Measurements from ENCODE around the gene HIP1. TPM values are rescaled to one million over a fixed set of nuclear protein-coding genes. Genes with fewer than 3 reads are reported as not detected.

Gene HIP1
- total RNA-seq, 1 experiment from 2014 or later = 43.3 TPM

DNA sequence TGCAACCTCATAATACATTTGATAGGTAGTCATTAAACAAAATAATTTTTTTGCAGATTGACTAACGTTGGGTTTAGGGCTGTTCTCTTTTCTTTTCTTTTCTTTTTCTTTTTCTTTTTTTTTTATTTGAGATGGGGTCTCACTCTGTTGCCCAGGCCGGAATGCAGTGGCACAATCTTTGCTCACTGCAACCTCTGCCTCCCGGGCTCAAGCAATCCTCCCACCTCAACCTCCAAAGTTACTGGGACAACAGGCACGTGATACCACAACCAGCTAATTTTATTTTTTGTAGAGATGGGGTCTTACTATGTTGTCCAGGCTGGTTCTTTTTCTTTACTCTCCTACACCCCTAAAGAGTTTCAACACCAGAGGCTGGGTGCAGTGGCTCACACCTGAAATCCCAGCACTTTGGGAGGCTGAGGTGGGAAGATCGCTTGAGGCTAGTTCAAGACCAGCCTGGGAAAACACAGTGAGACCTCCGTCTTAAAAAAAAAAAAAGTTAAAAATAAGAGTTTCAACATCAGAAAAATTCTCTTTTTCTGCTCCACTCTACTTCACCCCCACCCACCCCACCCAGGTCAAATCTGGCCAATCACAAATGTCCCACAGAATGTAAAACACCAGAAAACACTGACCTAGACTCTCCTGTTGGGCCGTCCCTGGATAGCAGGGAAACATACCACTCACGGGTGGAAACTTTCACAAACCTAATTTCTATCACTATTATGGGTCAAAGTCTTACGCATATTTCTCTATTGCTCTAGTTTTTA, 3.0 kb downstream of the HIP1 start:
- ChIA-PET POLR2A (no interaction called here), CTCF (interaction anchor here (0.6 kb wide), 1 partner anchor 27 kb away, joined by 3 read pairs; no protein-coding TSS in a partner anchor)
- H3K4me3 ChIP-seq (ENCODE audit: low read depth in 2 of 2, low read length in 2 of 2) = no peak overlapping the region
- no TSS peak for BruUV-seq (replicated peaks)
- in situ Hi-C loops (cut with HindIII; ENCODE audit: low pct_unique_long_range_greater_than_20kb, low sequenced_read_pairs) = no loop called here
- no peak for TF ChIP-seq TCF7L2 (IDR thresholded peaks at IDR 0.05; ENCODE audit: low read depth, low read length)
- no peak for TF ChIP-seq SIN3A (IDR thresholded peaks at IDR 0.05; ENCODE audit: borderline replicate concordance, insufficient read depth, low read depth, low read length)
- DNase-seq (ENCODE audit: low read depth, low spot score) = no peak
- no peaks in the 10 kb centered on the region for H3K36me3 ChIP-seq (ENCODE audit: control insufficient read depth, insufficient read depth, low read length)
- no peak overlapping the region for H3K27ac ChIP-seq (ENCODE audit: low read length)
- no peaks in the 10 kb centered on the region for H3K9me3 ChIP-seq (ENCODE audit: control insufficient read depth, insufficient read depth, low read depth, low read length)
- intact Hi-C loops (cut with micrococcal nuclease; ENCODE audit: unreplicated experiment) = loop anchor here (10.0 kb wide), 1 partner anchor 91 kb away; no protein-coding TSS in a partner anchor
- ATAC-seq = no peak
- peaks cover 14% of the 10 kb centered on the region for H3K4me1 ChIP-seq (ENCODE audit: control insufficient read depth, insufficient read depth, low read length)
- no peaks in the 10 kb centered on the region for H3K27me3 ChIP-seq (ENCODE audit: control insufficient read depth, insufficient read depth, low read length)

DNA sequence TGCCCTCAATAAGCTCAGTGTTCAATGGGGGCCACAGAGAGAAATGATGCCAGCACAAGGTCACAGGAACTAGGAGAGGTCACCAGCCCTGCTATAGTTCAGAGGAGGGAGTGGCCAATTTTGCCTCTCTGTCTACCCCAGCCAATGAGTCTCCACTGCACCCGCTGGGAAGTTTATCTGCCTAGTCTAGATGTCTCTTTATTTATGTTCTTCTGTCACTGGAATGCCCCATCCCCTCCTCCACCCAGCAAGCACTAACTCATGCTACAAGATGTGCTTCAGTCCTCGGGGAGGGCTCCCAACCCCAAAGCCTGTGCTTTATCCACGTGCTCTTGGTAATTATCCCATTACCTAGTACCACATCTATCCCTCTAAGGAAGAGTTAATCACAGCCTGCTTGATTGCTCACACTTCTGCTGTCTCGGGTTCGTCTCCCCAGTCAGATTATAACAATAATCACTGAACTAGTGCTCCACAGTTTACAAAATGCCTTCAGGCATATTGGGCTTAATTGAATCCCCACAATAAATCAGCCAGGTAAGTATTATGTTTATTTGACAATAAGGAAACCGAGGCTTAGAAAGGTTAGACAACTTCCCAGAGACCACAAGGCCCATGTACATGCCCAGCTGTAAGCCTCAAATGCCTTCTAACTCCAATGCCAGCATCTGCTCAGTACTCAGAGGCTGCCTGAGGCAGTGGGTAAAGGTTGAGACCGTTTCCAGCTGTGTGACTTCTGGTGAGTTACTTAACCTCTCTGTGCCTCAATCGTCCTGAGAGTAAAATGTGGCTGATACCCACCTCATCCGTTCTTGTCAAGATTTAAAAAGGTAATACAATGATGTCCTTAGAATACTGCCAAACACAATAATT, 3.9 kb downstream of the HIP1 start:
- Histone ChIP-seq H3K27ac (ENCODE audit: low read length) (no peak overlapping the region), H3K9me3 (ENCODE audit: control insufficient read depth, insufficient read depth, low read depth, low read length) (no peaks in the 10 kb centered on the region), H3K36me3 (ENCODE audit: control insufficient read depth, insufficient read depth, low read length) (no peaks in the 10 kb centered on the region), H3K4me3 (ENCODE audit: low read depth in 2 of 2, low read length in 2 of 2) (no peak overlapping the region), H3K4me1 (ENCODE audit: control insufficient read depth, insufficient read depth, low read length) (peaks cover 13% of the 10 kb centered on the region), H3K27me3 (ENCODE audit: control insufficient read depth, insufficient read depth, low read length) (no peaks in the 10 kb centered on the region)
- TSS peak; percentile 65 for BruUV-seq (replicated peaks)
- CTCF ChIA-PET = interaction anchor here (0.6 kb wide), 1 partner anchor 58 kb away, joined by 4 read pairs; no protein-coding TSS in a partner anchor
- no peak for ATAC-seq
- DNase-seq (ENCODE audit: low read depth, low spot score) = no peak
- intact Hi-C loops (cut with micrococcal nuclease; ENCODE audit: unreplicated experiment) (loop anchor here (10.0 kb wide), 1 partner anchor 90 kb away; no protein-coding TSS in a partner anchor), in situ Hi-C loops (cut with HindIII; ENCODE audit: low pct_unique_long_range_greater_than_20kb, low sequenced_read_pairs) (no loop called here)
- TF ChIP-seq, protein P1, sequence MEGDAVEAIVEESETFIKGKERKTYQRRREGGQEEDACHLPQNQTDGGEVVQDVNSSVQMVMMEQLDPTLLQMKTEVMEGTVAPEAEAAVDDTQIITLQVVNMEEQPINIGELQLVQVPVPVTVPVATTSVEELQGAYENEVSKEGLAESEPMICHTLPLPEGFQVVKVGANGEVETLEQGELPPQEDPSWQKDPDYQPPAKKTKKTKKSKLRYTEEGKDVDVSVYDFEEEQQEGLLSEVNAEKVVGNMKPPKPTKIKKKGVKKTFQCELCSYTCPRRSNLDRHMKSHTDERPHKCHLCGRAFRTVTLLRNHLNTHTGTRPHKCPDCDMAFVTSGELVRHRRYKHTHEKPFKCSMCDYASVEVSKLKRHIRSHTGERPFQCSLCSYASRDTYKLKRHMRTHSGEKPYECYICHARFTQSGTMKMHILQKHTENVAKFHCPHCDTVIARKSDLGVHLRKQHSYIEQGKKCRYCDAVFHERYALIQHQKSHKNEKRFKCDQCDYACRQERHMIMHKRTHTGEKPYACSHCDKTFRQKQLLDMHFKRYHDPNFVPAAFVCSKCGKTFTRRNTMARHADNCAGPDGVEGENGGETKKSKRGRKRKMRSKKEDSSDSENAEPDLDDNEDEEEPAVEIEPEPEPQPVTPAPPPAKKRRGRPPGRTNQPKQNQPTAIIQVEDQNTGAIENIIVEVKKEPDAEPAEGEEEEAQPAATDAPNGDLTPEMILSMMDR (IDR thresholded peaks at IDR 0.05) = no peak
- no peak for TF ChIP-seq POLR2AphosphoS5 (IDR thresholded peaks at IDR 0.05; ENCODE audit: low read depth, low read length)
- TF ChIP-seq SIN3A (IDR thresholded peaks at IDR 0.05; ENCODE audit: borderline replicate concordance, insufficient read depth, low read depth, low read length) = no peak
- POLR2A ChIA-PET = no interaction called here

DNA sequence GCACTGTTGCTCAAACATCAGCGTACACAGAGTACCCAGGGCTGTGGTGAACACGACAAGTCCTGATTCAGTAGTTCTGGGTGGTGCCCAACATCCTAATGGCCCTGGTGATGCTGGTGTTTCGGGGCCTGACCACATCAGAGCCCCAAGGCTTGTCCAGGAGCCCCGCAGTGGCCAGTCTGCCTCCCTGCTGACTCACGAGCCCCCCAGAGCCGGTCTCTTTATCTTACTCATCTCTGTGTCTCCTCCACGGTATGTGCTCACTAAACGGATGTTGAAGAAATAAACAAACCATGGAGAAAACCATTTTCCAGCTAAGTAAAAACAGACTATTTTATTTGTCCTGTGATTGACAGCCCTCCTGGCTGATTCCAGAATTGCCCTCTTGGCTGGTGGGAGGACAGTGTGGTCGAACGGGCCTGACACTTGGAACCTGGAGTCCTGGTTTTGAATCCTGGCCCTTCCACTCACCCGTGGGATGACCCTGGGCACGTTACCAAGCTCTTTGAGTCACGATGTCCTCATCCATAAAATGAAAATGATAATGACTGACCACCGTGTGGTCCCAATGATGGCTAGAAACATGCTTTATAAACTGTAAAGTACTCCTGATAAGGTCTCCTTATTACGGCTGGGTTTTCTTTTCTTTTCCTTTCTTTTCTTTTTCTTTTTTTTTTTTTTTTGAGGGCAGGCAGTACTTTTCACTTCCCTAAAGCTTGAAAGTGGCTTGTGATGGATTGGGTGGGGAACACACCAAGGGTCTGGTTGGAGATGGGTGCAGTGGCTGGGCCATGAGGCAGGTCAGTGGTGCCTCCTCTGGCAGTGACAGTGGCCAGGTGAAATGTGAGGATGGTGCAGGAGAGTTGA, 5.7 kb downstream of the HIP1 start:
- BruUV-seq (replicated peaks) = no TSS peak
- Histone ChIP-seq H3K9me3 (ENCODE audit: control insufficient read depth, insufficient read depth, low read depth, low read length) (no peaks in the 10 kb centered on the region), H3K27me3 (ENCODE audit: control insufficient read depth, insufficient read depth, low read length) (no peaks in the 10 kb centered on the region), H3K4me3 (ENCODE audit: low read depth in 2 of 2, low read length in 2 of 2) (no peak overlapping the region), H3K27ac (ENCODE audit: low read length) (no peak overlapping the region), H3K36me3 (ENCODE audit: control insufficient read depth, insufficient read depth, low read length) (no peaks in the 10 kb centered on the region), H3K4me1 (ENCODE audit: control insufficient read depth, insufficient read depth, low read length) (peaks cover 13% of the 10 kb centered on the region)
- ATAC-seq = peak; percentile 65
- in situ Hi-C loops (cut with HindIII; ENCODE audit: low pct_unique_long_range_greater_than_20kb, low sequenced_read_pairs) (no loop called here), intact Hi-C loops (cut with micrococcal nuclease; ENCODE audit: unreplicated experiment) (loop anchor here (10.0 kb wide), 1 partner anchor 88 kb away; no protein-coding TSS in a partner anchor)
- TF ChIP-seq, protein P2, sequence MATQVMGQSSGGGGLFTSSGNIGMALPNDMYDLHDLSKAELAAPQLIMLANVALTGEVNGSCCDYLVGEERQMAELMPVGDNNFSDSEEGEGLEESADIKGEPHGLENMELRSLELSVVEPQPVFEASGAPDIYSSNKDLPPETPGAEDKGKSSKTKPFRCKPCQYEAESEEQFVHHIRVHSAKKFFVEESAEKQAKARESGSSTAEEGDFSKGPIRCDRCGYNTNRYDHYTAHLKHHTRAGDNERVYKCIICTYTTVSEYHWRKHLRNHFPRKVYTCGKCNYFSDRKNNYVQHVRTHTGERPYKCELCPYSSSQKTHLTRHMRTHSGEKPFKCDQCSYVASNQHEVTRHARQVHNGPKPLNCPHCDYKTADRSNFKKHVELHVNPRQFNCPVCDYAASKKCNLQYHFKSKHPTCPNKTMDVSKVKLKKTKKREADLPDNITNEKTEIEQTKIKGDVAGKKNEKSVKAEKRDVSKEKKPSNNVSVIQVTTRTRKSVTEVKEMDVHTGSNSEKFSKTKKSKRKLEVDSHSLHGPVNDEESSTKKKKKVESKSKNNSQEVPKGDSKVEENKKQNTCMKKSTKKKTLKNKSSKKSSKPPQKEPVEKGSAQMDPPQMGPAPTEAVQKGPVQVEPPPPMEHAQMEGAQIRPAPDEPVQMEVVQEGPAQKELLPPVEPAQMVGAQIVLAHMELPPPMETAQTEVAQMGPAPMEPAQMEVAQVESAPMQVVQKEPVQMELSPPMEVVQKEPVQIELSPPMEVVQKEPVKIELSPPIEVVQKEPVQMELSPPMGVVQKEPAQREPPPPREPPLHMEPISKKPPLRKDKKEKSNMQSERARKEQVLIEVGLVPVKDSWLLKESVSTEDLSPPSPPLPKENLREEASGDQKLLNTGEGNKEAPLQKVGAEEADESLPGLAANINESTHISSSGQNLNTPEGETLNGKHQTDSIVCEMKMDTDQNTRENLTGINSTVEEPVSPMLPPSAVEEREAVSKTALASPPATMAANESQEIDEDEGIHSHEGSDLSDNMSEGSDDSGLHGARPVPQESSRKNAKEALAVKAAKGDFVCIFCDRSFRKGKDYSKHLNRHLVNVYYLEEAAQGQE (IDR thresholded peaks at IDR 0.05; ENCODE audit: insufficient read depth in 1 of 2, low read depth in 2 of 2, low read length in 1 of 2) = no peak
- TF ChIP-seq TCF7L2 (IDR thresholded peaks at IDR 0.05; ENCODE audit: low read depth, low read length) (no peak), SIN3A (IDR thresholded peaks at IDR 0.05; ENCODE audit: borderline replicate concordance, insufficient read depth, low read depth, low read length) (no peak), POLR2AphosphoS5 (IDR thresholded peaks at IDR 0.05; ENCODE audit: low read depth, low read length) (no peak)
- TF ChIP-seq, protein P1 (IDR thresholded peaks at IDR 0.05) = no peak
- CTCF ChIA-PET = no interaction called here
- POLR2A ChIA-PET = interaction anchor here (0.5 kb wide), 1 partner anchor 21 kb away, joined by 7 read pairs; no protein-coding TSS in a partner anchor
- DNase-seq (ENCODE audit: low read depth, low spot score) = no peak
